Measurements from ENCODE around the gene ADGRG3. TPM values are rescaled to one million over a fixed set of nuclear protein-coding genes. Genes with fewer than 3 reads are reported as not detected.

Gene ADGRG3
- total RNA-seq, 1 donor from 2014 or later = not detected

GRCh38 chr16:57723170-57723569 is 55.1 kb downstream of the ADGRG3 start:
- no peak for DNase-seq (ENCODE audit: low read depth)
- H3K27me3 ChIP-seq (ENCODE audit: control insufficient read depth, insufficient read depth, low read length) = no peaks in the 10 kb centered on the region
- no peak overlapping the region for H3K4me3 ChIP-seq (ENCODE audit: low read depth, low read length)
- no peaks in the 10 kb centered on the region for H3K36me3 ChIP-seq (ENCODE audit: control insufficient read depth, insufficient read depth, low read length)
- peak; percentile 38 for TF ChIP-seq CTCF (IDR thresholded peaks at IDR 0.05; ENCODE audit: insufficient read depth, low read length, poor library complexity, severe bottlenecking)

DNA sequence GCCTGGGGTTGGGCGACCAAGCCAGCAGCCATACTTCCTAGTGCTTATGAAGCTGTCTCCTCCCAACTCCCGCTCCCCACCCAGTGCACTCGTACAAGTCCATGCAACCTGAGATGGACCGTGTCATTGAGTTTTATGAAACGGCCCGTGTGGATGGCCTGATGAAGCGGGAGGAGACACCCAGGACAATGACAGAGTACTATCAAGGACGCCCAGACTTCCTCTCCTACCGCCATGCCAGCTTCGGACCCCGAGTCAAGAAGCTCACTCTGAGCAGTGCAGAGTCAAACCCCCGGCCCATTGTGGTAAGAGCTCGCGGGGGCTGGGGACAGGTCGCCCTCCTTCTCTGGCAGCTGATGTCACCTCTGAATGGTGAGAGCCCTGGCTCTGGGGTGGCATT is 56.4 kb downstream of the ADGRG3 start:
- H3K4me3 ChIP-seq (ENCODE audit: low read depth, low read length) = no peak overlapping the region
- no peak for TF ChIP-seq CTCF (IDR thresholded peaks at IDR 0.05; ENCODE audit: insufficient read depth, low read length, poor library complexity, severe bottlenecking)
- H3K27me3 ChIP-seq (ENCODE audit: control insufficient read depth, insufficient read depth, low read length) = no peaks in the 10 kb centered on the region
- H3K36me3 ChIP-seq (ENCODE audit: control insufficient read depth, insufficient read depth, low read length) = no peaks in the 10 kb centered on the region
- no peak for DNase-seq (ENCODE audit: low read depth)

- Histone ChIP-seq H3K27me3 (ENCODE audit: control insufficient read depth, insufficient read depth, low read length) (no peaks in the 10 kb centered on the region), H3K4me3 (ENCODE audit: low read depth, low read length) (no peak overlapping the region), H3K36me3 (ENCODE audit: control insufficient read depth, insufficient read depth, low read length) (no peaks in the 10 kb centered on the region)
- no peak for TF ChIP-seq CTCF (IDR thresholded peaks at IDR 0.05; ENCODE audit: insufficient read depth, low read length, poor library complexity, severe bottlenecking)
- DNase-seq (ENCODE audit: low read depth) = no peak
Measured at GRCh38 chr16:57725151-57725550, 57.0 kb downstream of the ADGRG3 start.

GRCh38 chr16:57725554-57725953 is 57.4 kb downstream of the ADGRG3 start:
- H3K27me3 ChIP-seq (ENCODE audit: control insufficient read depth, insufficient read depth, low read length) = no peaks in the 10 kb centered on the region
- no peak overlapping the region for H3K4me3 ChIP-seq (ENCODE audit: low read depth, low read length)
- H3K36me3 ChIP-seq (ENCODE audit: control insufficient read depth, insufficient read depth, low read length) = no peaks in the 10 kb centered on the region
- DNase-seq (ENCODE audit: low read depth) = no peak
- TF ChIP-seq CTCF (IDR thresholded peaks at IDR 0.05; ENCODE audit: insufficient read depth, low read length, poor library complexity, severe bottlenecking) = no peak

DNA sequence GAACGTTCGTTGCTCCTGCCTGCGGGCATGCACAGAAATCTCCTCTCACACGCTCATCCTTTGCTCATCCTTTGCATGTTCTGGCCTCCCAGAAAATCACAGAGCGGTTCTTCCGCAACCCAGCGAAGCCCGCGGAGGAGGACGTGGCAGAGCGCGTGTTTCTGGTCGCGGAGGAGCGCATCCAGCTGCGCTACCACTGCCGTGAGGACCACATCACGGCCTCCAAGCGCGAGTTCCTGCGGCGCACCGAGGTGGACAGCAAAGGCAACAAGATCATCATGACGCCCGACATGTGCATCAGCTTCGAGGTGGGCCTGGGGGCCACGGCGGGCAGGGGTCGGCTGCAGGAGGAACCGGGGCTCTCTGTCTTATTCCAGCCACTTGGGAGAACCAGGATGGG is 57.9 kb downstream of the ADGRG3 start:
- Histone ChIP-seq H3K36me3 (ENCODE audit: control insufficient read depth, insufficient read depth, low read length) (no peaks in the 10 kb centered on the region), H3K27me3 (ENCODE audit: control insufficient read depth, insufficient read depth, low read length) (no peaks in the 10 kb centered on the region), H3K4me3 (ENCODE audit: low read depth, low read length) (no peak overlapping the region)
- no peak for TF ChIP-seq CTCF (IDR thresholded peaks at IDR 0.05; ENCODE audit: insufficient read depth, low read length, poor library complexity, severe bottlenecking)
- no peak for DNase-seq (ENCODE audit: low read depth)

DNA sequence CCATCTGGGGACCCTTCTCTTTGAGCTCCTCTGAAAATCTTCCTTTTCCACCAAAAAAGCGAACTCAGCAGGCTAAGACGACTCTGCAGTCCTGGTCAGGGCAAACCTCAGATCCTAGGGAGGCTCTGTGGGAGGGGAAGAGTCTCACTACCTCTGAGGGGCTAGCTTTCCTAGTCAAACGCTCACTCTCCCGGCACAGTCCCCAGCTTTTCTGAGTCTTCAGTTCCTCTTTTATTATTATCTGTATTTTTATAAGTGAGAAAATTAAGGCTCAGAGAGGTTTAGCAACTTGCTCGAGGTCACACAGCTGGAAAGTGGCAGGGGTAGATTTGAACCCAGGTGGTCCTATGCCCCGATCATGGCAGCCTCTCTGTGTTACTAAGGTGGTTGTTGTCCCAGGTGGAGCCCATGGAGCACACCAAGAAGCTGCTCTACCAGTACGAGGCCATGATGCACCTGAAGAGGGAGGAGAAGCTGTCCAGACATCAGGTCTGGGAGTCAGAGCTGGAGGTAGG is 58.4 kb downstream of the ADGRG3 start:
- no peaks in the 10 kb centered on the region for H3K36me3 ChIP-seq (ENCODE audit: control insufficient read depth, insufficient read depth, low read length)
- no peak overlapping the region for H3K4me3 ChIP-seq (ENCODE audit: low read depth, low read length)
- no peak for DNase-seq (ENCODE audit: low read depth)
- no peaks in the 10 kb centered on the region for H3K27me3 ChIP-seq (ENCODE audit: control insufficient read depth, insufficient read depth, low read length)
- no peak for TF ChIP-seq CTCF (IDR thresholded peaks at IDR 0.05; ENCODE audit: insufficient read depth, low read length, poor library complexity, severe bottlenecking)
